ENCODE data around the gene HAND1.

- TF ChIP-seq CTCF (IDR thresholded peaks at IDR 0.05) (no peak), POLR2A (IDR thresholded peaks at IDR 0.05) (peak in 1 of 2 donors; percentile 12), EP300 (IDR thresholded peaks at IDR 0.05) (no peak)
Observed at GRCh38 chr5:154446195-154447088, 31.6 kb downstream of the HAND1 start.

Measured in gastroesophageal sphincter (tissue), 3 donors.